ENCODE measurements around the gene CCDC148.
A peak's percentile ranks its signal among the peaks of the same experiment; 100 is the strongest.
"Not testable (repeated sequence)": the region's sequence is repeated elsewhere in the genome, so short reads cannot be mapped to it uniquely, and the experiment has no call there.

CCDC148 gene

DNA sequence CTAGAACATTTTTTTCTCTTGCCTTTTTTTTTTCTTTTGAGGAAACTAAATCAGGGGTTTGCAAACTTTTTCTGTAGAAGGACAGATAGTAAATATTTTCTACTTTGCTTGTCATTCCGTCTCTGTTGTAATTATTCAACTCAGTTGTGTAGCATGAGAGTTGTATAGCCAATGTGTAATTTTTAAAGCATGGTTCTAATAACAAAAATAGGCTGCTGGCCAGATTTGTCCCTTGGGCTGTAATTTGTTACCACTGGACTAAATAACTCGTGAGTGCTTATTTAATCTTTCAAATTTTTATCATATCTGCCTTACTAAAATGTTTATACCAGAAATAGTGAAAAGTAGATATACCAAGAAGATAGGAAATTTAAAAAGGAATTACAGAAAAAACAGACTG lies 43.0 kb downstream of the CCDC148 start:
- DNase-seq, result no peak

DNA sequence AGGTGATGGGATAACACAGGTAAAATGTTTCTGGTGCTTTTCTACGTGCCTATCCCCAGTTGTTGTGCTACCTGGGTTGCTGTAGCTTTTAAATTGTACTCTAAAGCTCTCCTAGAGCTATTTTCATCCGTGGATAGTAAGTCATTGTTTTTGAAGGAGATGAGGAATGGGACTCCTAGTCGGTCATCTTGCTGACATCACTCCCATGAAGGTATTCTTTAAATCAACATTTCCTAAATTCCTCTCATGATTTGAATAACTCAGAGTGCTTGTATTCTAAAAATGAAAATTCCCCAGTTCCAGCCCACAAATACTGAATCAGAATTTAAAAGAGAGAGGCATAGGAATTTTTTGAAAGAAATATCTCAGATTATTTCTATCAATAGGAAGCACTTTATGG lies 44.3 kb downstream of the CCDC148 start:
- DNase-seq, result no peak

DNA sequence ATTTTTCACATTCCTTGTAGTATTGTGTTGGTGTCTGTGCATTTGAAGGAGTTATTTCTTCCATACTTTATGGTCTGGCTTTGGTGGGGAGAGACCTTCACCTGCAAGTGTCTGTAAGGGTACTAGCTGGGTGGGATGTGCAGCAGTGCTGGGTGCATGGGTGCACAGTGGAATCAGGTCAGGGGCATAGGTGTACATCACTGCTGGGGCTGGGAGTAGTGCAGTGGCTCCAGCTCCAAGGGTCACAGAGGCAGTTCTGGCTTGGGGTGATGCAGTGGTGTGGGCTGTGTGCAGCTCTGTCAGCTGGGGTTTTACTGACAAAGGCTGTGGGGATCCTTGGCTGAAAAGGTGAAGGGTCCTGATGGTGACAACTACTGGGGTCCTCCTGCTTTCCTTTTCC lies 44.8 kb downstream of the CCDC148 start:
- DNase-seq, result no peak

DNA sequence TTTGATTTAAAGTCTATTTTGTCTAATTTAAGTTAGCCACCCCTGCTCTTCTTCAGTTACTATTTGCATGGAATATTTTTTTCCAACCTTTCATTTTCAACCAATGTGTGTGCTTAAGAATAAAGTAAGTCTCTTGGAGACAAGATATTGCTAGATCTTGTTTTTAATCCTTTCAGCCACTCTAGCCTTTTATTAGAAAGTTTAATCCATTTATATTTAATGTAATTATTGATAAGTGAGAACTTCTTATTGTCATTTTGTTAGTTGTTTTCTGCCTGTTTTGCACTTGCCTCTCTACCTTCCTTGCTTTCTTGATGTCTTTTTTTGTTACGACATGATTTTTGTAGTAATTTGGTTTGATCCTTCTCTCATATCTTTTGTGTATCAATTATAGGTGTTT lies 46.4 kb downstream of the CCDC148 start:
- DNase-seq, result no peak

DNA sequence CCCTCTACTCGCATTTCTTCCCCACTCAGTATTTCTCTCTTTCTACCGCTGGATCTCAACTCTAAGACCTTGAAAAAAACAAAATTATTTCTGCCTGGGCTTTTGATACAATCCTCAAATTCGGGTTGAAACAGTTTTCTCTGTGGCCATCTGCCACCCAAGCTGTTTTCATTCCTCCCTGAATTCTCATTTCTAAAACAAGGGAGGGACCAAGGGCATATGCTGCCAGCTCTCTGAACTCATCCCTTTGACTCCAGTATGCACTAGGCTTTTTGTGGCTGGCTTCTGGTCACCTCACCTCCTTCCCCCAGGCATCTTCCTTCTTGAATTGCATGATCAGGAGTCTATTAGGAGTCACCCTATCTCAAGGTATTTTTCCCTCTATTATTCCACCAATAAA lies 49.5 kb downstream of the CCDC148 start:
- no peak for DNase-seq

DNA sequence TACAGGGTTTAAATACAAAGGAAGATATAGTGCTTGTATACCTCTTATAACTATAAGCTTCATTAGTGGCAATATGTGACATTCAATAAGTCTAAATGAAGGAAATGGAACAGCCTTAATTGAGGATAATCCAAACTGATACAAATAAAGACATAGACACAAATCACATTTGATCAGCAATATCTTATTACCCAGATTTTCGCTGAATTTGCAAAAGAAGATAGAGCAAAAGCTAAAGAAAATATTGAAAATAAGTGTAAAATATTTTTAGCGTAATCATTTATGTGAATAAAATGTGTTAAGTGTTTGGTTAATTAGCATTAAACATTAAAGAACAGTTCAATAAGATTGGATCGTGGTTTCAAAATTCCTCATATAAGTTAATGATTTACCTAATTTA lies 51.2 kb downstream of the CCDC148 start:
- DNase-seq, result no peak

DNA sequence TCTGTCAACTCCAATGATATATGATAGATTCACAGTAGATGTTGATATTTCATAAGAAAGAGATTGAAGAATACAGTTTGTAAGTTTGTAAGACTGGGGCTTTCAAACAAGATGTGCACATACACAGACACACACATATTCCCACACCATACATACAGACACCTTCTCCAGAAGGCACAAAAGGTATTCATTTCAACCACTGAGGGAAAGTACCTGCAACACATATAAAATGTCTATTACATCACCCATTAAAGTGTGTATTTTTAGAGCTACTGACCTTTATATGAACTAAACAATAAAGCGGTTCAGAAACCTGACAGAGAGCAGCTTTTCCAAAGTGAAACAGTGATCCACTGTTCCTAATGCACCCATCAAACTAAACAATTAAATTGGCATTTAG lies 53.3 kb downstream of the CCDC148 start:
- DNase-seq, result no peak

DNA sequence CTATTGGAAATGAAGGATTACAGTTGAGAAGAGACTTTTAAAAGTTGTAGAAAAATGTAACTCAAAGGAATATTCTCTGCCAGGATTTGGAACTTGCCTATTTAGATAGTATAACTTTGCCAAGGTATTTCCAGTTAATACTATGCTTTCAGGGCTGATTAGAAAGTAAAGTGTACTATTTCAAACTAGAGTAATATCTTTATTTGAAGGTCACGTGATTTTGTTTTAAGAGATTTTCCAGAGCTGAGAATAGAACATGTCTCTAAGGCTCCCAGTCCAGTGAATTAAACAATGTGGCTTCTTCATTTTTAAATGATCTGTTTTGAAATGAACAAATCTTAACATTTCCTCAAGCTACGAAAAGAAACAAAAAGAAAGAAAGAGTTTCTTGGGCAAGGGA lies 53.9 kb downstream of the CCDC148 start:
- no peak for DNase-seq

DNA sequence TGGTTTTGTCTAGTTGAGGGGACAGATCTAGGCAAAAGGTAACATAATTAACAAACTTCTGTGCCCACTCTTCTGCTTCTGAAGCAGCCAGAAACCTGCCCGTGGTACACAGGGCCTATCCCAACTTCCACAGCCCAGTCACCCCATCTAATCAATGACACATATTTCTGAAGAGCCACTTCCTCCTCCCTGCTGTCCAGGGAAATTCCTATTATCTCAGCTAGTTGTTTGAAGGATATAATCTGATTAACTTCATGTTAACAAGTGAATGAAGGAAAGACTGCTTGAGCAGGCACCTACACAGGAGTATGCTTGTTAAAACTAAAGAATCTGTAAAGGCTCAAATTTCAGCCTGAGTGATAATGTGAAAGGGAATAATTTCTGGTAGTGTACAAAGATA lies 61.4 kb downstream of the CCDC148 start:
- no peak for DNase-seq

DNA sequence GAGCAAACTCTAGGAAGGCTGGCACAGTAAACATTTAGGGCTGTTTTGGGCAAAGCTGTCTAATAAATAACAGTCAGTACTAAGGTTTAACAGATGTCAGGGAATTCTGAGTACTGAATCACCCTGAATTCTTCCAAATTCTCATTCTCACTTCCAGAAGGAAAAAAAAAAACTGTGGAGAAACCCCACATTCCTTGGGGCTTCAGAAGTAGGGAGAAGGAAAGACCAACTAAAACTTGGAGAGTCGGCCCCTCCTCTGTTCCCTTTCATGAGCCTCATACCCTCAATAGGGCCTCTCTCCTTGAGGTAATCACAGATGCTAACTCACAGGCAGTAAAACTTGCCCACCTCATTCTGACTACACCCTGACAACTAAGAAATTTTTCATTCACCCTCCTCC lies 62.1 kb downstream of the CCDC148 start:
- no peak for DNase-seq

DNA sequence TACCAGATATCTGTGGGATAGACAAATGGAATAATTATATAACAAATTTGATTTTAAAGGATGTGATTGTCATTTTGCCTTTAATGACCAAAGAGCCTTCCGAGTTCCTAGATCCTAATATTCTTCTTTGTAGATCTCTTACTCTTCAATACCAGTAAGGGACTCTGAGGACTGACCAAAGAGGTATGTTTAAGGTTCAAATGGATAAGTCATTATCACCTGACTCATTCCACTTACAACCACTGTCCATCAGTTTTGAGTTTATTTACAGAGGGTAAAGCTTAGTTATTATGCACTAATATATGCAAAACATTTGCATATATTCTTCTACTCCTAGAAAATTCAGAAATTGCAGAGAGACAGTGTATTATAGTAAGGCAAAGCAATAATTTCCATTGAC lies 62.7 kb downstream of the CCDC148 start:
- DNase-seq, result no peak

DNA sequence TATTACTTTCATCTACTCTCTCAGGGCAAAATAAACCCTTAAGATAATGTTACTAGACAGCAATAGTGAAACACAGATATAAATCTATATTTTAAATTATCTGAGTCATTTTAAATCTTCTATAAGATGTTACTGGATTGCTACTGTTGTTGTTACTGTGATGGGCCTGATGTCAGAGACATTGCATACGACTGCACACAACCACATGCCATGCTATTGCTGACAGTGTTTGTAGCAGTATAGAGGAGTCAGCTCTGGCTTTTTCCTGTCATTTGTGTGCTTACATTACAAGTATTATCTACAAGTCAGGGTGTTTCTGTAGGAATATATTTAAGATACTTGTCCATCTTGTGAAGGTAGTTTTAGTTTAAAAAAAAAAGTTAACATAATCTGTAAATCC lies 63.9 kb downstream of the CCDC148 start:
- no peak for DNase-seq

DNA sequence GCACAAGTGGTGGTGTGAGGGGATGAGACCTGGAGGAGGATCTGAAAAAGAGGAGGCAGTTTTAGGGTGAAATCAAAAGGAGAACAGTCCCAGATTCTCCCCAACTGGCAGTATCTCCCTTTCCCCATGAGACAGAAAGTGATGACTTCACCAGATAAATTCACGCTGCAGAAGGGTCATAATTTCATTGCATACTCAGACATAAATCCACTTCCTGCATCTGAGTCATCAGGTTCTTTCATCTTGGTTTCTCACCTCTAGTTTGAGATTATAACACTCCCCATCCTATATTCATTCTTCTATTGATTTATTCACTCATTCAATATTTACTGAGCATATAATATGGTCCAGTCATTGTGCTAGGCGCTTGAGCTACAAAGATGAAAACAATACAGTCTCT lies 64.7 kb downstream of the CCDC148 start:
- no peak for DNase-seq

DNA sequence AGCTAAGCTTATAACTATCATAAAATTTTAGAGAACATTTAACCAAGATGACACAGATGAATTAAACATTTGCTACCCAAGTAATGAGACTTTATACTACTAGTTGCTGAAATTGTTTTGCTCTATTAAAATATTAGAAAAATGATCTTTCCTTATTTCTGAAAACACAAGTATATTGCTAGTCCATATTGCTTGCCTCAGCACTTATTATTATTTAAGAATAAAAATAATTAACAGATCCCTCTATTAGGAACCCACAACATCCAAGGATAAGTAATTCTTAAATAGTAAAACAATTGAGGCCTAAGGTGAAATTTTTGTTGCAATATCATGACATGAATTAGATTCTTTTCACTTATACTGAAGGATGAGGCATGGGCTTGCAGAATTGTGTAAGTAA lies 65.2 kb downstream of the CCDC148 start:
- DNase-seq, result no peak

DNA sequence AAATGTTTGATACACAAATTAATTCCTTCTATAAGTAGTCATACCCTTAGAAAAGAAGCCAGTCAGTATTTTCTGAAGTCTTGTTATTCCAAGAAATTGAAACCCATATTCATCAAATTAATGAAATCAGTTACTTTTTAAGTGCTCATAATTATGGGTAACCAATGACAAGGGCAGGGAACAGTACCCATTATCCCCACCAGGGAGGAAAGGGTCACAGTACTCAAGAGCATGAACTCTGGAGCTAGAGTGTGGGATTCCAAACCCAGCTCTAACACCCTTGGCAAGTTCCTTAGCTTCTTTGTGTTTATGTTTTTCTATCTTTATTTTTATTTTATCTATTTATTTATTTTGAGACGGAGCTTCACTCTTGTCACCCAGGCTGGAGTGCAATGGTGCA lies 68.4 kb downstream of the CCDC148 start:
- DNase-seq, result no peak

DNA sequence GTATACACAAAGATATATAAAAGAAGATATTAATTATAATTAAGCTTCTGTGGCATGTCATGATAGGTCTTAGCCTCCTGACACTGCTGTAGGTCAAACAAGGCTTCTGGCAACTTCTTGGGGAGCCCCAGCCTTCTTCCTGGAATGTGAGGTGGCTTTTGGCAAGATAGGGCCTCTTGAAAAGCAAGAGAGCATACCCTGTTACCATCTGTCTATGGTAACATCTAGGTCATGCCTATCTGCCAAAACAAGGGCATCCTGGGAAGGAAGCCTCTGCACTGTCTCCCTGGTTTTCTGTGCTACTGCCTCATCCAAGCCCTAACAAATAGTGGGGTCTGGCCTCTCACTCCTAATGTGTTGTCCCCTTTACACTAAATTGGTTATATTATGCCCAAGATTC lies 70.9 kb downstream of the CCDC148 start:
- no peak for DNase-seq

DNA sequence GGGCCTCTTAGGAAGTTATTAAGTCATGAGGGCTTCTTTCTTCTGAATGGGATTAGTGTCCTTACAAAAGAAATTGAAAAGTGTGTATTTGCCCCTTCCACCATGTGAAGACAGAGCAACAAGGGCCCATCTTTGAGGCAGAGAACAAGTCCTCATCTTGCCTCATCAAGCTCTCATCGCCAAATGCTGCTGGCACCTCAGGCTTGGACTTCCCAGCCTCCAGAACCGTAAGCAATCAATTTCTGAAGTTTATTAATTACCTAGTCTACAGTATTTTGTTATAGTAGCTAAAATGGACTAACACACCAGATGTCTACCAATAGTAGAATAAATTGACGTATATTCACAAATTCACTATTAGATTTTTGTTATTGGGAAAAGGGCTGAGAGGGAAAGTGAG lies 74.6 kb downstream of the CCDC148 start:
- DNase-seq, result no peak

DNA sequence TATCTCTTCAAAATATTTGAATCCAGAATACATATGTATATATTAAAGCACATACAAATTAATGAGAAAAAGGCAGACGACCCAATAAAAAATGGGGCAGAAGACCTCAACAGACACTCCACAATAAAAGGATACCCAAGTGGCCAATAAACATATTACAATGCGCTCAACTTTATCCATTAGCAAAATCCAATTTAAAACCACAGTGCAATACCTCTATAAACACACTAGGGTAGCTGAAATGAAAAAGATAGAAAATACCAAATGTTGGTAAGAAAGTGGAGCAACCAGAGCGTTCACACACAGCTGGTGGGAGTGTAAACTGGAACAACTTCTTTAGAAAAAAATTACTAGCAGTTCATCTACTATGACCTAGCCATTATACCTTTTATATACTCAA lies 75.3 kb downstream of the CCDC148 start:
- DNase-seq, result no peak

DNA sequence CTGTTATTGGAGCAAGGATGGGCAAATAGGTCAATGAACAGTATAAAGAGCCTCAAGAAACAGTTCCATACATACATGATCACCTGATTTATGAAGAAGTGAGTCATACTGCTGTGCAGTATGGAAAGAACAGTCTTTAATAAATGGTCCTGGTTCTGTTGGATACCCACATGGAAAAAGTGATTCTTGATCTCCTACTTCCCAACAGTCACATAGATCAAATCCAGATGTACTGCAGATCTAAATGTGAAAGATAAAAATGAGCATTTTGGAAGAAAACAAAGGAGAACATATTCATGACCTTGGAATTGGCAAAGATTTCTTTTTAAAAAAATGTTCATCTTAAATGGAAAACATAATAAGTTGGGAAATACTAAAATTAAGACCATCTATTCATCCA lies 75.8 kb downstream of the CCDC148 start:
- DNase-seq, result no peak

DNA sequence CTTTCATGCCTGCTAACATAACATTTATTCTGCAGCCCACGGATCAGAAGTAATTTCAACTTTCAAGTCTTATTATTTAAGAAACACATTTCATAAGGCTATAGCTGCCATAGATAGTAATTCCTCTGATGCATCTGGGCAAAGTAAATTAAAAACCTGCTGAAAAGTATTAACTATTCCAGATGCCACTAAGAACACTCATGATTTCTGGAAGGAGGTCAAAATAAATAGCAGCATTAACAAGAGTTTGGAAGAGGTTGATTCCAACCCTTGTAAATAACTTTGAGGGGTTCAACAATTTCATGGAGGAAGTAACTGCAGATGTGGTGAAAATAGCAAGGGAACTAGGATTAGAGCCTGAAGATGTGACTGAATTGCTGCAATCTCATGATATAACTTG lies 77.6 kb downstream of the CCDC148 start:
- DNase-seq, result peak; percentile 9

DNA sequence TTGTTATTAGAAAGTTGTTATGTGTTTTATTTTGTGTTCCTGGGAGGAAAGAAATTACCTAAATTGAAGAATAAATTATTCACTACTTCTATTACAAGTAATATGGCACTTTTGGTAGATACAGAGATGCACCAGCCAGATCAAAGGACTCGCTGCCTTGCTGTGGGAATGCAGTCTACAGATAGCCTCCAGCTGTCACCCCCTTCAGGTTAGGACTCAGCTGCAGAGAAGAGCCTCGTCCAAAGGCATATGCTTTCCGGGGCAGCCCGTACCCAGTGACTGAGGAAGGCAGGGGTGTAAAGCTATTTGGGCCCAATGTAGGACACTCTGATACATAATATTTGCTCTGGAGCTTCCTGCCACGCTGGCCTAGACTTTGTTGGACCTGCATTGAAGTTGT lies 90.2 kb downstream of the CCDC148 start:
- DNase-seq, result no peak

DNA sequence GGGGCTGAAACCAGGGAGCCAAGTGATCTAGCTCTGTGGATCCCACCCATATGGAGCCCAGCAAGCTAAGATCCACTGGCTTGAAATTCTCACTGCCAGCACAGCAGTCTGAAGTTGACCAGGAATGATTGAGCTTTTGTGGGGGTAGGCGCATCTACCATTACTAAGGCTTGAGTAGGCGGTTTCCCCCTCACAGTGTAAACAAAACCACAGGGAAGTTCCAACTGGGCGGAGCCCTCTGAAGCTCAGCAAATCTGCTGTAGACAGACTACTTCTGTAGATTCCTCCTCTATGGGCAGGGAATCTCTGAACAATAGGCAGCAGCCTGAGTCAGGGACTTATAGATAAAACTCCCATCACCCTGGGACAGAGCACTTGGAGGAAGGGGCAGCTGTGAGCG lies 96.7 kb downstream of the CCDC148 start:
- peak; percentile 1 for DNase-seq

DNA sequence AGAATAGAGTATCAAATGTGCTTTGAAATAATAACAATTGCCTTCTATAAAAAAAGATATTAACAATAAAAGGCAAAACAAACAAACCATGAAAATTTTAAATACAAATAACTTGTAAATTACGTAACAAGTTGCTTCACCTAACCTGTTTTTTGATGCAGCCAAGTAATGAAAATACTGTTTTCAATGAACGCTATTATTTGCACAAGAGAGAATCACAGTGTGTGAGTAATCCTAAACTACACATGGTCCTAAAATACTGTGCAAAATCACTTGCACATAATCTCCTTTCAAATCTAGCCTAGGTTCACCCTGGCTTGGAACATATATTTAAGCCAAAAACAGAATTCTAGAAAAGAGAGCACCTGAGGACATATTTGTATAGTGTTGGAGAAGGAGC lies 98.9 kb downstream of the CCDC148 start:
- no peak for DNase-seq

DNA sequence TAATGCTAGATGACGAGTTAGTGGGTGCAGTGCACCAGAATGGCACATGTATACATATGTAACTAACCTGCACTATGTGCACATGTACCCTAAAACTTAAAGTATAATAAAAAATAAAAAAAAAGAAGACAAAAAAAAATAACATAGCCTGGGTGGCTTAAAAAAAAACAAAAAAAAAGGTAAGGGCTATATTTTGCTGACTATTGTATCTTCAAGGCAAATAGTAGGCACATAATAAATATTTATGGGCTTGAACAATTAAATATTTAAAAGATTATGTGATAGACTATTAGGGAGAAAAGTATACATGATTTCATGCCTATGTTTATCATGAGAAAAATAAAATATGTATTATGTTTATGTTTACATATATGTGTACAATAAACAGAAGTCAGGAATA lies 99.4 kb downstream of the CCDC148 start:
- DNase-seq, result no peak

DNA sequence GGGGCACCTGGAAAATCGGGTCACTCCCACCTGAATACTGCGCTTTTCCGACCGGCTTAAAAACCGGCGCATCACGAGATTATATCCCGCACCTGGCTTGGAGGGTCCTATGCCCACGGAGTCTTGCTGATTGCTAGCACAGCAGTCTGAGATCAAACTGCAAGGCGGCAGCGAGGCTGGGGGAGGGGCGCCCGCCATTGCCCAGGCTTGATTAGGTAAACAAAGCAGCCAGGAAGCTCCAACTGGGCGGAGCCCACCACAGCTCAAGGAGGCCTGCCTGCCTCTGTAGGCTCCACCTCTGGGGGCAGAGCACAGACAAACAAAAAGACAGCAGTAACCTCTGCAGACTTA lies 105.1 kb downstream of the CCDC148 start:
- not testable (repeated sequence) for DNase-seq

DNA sequence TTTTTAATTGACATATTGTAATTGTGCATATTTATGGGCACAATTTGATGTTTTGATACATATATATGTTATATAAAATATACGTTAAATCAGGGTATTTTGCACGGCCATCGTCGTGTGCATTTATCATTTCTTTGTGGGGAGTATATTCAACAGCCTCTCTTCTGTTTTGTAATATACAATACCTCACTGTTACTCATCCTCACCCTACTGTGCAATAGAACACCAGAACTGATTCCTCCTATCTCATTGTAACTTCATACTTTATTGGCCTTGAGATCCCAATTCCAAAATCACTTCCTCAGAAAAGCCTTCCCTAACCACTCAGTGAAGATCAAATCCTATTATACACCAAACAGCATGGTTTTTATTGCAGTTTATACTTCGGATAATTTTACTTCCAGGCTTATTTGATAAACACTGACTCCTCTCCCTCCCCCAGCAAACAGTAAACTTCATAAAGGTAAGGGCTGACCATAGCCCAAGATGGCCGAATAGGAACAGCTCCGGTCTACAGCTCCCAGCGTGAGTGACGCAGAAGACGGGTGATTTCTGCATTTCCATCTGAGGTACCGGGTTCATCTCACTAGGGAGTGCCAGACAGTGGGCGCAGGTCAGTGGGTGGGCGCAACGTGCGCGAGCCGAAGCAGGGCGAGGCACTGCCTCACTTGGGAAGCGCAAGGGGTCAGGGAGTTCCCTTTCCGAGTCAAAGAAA lies 105.6 kb downstream of the CCDC148 start:
- not testable (repeated sequence) for DNase-seq

Measured in MV-4-11 (cell line).